Measurements from ENCODE around the gene HECW1.

Gene HECW1

DNA sequence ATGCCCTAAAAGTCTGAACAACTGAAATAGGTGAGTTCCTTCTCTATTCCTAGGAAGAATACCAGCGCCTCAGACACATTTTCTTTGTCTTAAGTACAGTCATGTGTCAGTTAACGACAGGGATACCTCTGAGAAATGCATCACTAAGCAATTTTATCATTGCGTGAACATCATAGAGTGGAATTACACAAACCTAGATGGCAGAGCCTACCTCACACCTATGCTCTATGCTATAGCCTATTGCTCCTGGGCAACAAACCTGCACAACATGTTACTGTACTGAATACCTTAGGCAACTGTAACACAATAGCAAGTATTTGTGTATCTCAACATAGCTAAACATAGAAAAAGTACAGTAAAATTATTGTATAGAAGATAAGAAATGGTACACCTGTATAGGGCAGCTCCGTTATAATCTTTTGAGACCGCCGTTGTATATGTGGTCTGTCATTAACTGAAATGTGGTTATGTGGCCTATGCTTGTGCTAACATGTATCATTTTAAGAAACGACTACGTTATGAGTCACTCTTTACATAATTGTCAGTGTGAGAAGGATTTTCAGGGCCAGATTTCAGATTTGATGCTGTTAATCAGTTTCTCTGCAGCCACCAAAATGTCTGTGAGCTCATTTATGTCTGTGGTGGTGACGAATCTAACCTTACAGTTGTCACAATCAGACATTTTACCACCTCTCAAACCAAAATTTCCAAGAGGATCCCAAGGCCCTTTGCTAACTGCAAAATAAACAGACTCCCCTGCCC, 404.3 kb downstream of the HECW1 start:
- DNase-seq: no peak

- DNase-seq: no peak
Measured at GRCh38 chr7:43517464-43517863, 405.0 kb downstream of the HECW1 start.

DNA sequence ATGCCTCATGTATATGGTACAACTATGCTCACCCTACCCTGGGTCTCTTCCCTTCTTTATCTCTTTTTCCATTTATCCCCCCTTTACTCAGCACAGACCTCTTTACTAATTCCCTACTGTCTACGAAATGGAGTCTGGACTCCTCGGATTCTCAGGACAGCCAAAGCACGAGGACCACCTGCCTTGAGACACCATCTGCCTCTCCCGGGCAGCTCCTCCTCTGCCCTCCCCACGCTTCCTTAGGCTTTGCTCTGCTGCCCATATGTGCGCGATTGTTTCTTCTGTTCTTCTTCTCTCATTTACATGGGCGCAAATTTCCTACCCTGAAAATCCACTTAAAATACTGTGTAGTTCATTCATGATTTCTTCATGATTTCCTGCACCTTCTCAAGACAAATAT, 407.8 kb downstream of the HECW1 start:
- no peak for DNase-seq

- no peak for DNase-seq
Measured at GRCh38 chr7:43522406-43523156, 410.1 kb downstream of the HECW1 start.

GRCh38 chr7:43528576-43529354, 416.3 kb downstream of the HECW1 start:
- no peak for DNase-seq

- no peak for DNase-seq
Measured at GRCh38 chr7:43530553-43531410, 418.3 kb downstream of the HECW1 start.

DNA sequence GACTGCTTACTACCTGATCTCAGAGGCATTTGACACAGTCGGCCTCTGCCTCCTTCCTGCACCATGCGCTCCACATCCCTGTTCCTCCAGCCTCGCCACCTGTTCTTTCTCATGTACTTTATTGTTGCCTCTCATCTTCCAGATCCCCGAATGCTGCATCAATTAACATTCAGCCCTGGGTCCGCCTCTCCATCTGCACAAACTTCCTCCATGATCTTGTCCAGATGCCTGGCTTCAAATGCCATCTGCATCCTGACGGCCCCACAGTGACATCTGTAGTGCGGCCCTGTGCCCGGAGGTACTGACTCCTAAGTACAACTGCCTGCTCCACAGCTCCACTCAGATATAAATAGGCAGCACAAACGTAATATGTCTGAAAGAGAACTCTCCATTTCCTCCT, 419.3 kb downstream of the HECW1 start:
- no peak for DNase-seq

- DNase-seq: no peak
Measured at GRCh38 chr7:43533801-43534479, 421.5 kb downstream of the HECW1 start.

DNA sequence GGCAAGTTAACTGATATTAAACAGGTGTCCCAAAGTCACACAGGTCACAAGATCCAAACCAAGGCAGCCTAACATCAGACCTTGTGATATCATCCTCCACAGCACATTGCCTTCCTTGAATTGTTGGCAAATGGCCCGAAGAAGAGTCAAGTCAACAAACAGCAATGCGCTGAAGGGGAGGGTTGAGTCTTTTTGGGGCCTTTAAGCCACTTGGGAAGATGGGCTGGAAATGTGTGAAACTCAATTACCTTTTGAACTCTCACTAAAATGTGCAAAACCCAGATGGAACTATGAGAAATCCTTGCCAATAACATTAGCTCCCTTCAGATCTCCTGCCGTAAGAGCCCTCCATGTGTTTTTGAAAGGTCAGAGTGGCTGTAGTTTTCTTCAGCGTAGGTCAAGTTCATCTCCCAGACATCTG, 422.6 kb downstream of the HECW1 start:
- DNase-seq: no peak

DNA sequence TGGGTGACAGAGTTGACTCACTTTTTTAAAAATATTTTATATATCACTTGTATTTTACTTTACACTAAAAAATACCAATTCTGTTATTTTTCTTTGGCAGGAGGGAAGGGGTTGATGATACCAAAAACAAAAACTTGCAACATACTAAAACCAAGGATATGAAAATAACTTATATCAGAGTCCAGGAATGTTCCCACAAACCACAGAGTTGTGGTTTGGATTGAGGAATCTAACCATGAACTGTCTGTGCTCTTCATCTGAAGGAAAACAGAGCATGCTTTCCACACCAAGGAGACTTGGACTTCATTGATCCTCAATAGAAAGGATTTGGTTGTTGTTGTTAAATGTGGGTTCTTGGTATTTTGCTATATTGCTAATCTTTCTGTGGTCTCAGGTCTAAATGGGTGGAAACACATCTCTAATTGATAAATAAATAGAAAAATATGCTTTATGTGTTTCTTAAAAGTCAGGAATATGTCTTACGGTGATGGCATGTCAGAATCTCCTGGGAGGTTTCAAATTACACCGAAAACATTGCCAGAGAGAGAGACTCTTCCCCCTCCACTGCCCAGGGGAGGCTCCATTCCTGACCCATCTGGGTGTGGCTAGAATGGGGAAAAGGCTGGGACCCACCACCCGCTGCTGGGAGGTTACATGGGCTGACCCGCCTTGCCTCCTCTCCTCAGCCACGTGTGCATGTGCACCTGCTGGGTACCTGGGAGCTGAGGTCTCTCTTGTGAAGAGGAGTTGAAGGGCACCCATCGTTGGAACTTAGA, 423.6 kb downstream of the HECW1 start:
- DNase-seq: no peak

DNA sequence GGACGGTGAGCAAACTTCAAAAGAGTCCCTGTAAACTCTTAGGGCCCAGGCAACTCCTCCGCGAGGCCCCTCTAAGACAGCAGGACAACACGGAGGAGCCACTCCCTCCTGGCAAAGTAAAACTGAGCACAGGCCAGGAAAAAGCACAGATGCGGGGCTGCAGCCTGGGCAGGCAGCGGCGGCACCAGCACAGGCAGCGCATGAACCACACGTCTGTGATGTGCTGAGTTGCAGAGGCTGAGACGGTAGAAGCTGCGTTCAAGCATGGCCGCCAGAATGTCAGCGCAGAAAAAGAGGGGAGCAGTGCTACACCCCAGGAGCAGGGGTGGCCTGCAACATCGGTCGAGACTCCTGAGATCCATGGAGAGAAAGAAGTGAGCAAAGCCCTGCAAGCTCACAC, 424.3 kb downstream of the HECW1 start:
- no peak for DNase-seq

DNA sequence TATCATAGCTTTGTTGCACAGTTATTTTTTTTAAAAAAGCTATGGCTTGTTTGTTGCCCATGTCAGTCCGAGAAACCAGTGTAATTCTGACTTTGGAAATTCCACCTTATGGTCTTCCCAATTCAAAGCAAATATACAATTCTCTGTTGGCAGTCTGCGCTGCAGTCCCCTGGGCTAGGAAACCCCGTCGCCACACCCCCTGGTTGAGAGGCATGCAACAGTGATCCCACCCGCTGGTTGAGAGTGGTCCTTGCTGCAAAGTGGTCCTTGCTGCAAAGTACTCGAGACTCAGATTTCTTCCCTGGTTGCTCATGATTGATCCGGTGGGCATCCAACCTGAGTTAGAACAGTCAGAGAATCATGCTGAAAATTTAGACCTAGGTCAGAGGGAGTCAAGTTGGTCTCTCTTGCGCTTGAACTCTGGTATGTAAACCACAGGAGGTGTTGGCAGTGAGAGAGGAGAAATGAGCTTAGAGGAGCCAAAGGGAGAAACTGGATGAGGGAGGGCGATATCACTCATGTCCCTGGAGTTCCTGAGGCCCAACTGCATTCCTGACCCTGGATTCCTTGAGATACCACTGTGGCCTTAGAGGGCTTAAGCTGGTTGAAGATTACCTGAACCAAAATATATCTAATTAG, 425.4 kb downstream of the HECW1 start:
- DNase-seq: no peak

DNA sequence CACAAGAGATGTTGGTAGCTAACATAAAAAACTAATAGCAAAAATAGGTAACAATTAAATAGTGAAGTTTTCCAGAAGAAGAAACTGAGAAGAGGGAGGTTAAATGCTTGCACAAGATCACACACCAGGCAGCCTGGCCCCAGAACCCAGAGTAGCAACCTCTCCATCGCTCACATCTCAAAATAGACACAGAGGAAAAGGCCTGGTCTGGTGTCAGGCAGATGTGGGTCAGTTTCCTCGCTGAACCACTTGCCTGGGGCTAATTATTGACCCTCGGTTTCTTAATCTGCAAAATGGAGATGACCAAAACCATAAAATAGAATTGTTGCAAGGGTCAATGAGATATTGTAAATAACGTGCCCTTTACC, 425.9 kb downstream of the HECW1 start:
- no peak for DNase-seq

GRCh38 chr7:43540471-43540870, 428.0 kb downstream of the HECW1 start:
- no peak for DNase-seq

DNA sequence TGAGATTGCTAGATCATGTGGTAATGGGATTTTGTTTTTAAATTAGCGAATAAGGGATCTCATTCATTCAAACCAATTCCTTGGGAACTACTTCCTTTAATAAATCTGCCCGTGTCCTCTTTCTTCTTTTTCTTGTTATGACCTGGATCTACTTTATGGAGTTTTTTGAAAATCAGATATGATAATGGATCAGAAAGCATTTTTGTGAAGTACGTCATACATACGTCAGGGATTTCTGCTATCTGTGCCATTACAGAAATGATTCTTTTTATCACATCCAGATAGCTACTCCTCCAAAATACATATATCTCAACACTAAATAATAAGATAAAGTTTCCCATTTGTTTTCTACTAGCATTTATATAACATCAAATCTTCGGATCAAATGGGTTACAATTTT, 430.3 kb downstream of the HECW1 start:
- no peak for DNase-seq

- no peak for DNase-seq
Measured at GRCh38 chr7:43546231-43546630, 433.8 kb downstream of the HECW1 start.

- DNase-seq: no peak
Measured at GRCh38 chr7:43550427-43550826, 438.0 kb downstream of the HECW1 start.

GRCh38 chr7:43552122-43552521, 439.7 kb downstream of the HECW1 start:
- DNase-seq: no peak

DNA sequence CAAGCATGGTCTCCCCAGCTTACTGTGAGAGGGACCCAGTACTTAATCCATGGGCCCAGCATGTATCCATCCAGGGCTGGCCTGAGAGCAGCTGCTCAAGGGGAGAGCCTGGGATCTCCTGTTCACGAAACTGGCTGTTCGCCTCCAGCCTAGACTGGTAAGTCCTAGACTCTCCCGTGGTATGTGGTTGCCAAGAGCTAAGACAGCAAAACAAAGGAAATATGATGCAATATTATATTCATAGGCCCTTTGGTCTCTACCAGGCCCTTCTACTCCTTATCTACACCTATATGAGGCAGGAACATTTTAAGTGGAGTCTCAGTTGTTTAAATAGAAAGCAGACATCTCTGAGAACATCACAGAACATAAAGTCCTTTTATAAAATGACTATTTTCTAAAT, 441.6 kb downstream of the HECW1 start:
- DNase-seq: no peak

GRCh38 chr7:43554423-43554822, 442.0 kb downstream of the HECW1 start:
- no peak for DNase-seq

Data from DMS79 treated with DMSO at 0.1 percent for 48 hours (cell line).